Measurements from ENCODE around the gene CACNA1C.

Gene CACNA1C

GRCh38 chr12:2171672-2172426 lies 119.1 kb downstream of the CACNA1C start:
- no peak for DNase-seq (ENCODE audit: low spot score)

GRCh38 chr12:2172491-2173214 lies 119.9 kb downstream of the CACNA1C start:
- DNase-seq (ENCODE audit: low spot score): no peak

GRCh38 chr12:2173971-2174370 lies 121.2 kb downstream of the CACNA1C start:
- DNase-seq (ENCODE audit: low spot score): no peak

GRCh38 chr12:2177003-2177402 lies 124.2 kb downstream of the CACNA1C start:
- no peak for DNase-seq (ENCODE audit: low spot score)

GRCh38 chr12:2177751-2178150 lies 125.0 kb downstream of the CACNA1C start:
- no peak for DNase-seq (ENCODE audit: low spot score)

GRCh38 chr12:2179058-2179457 lies 126.3 kb downstream of the CACNA1C start:
- DNase-seq (ENCODE audit: low spot score): no peak

GRCh38 chr12:2179953-2180736 lies 127.4 kb downstream of the CACNA1C start:
- no peak for DNase-seq (ENCODE audit: low spot score)

- DNase-seq (ENCODE audit: low spot score): no peak
These were observed 127.9 kb downstream of the CACNA1C start for GRCh38 chr12:2180737-2181082.

- DNase-seq (ENCODE audit: low spot score): no peak
These were observed 131.1 kb downstream of the CACNA1C start for GRCh38 chr12:2183556-2184541.

- no peak for DNase-seq (ENCODE audit: low spot score)
These were observed 133.1 kb downstream of the CACNA1C start for GRCh38 chr12:2185751-2186341.

- no peak for DNase-seq (ENCODE audit: low spot score)
These were observed 134.6 kb downstream of the CACNA1C start for GRCh38 chr12:2187195-2187945.

- no peak for DNase-seq (ENCODE audit: low spot score)
These were observed 137.3 kb downstream of the CACNA1C start for GRCh38 chr12:2190085-2190484.

- DNase-seq (ENCODE audit: low spot score): no peak
These were observed 138.2 kb downstream of the CACNA1C start for GRCh38 chr12:2190896-2191533.

GRCh38 chr12:2191534-2192153 lies 138.9 kb downstream of the CACNA1C start:
- DNase-seq (ENCODE audit: low spot score): no peak

- DNase-seq (ENCODE audit: low spot score): no peak
These were observed 139.4 kb downstream of the CACNA1C start for GRCh38 chr12:2192231-2192630.

GRCh38 chr12:2194060-2194459 lies 141.3 kb downstream of the CACNA1C start:
- no peak for DNase-seq (ENCODE audit: low spot score)

- DNase-seq (ENCODE audit: low spot score): no peak
These were observed 141.8 kb downstream of the CACNA1C start for GRCh38 chr12:2194571-2194970.

- no peak for DNase-seq (ENCODE audit: low spot score)
These were observed 142.3 kb downstream of the CACNA1C start for GRCh38 chr12:2195085-2195484.

GRCh38 chr12:2198005-2198501 lies 145.3 kb downstream of the CACNA1C start:
- DNase-seq (ENCODE audit: low spot score): no peak
